HCT116 (cell line): ENCODE results near the gene PSME2. TPM values are rescaled to one million over a fixed set of nuclear protein-coding genes. Genes with fewer than 3 reads are reported as not detected.

ENCODE experiments used
- ATAC-seq: fragments of 200-7000 bp; cut with Tn5 transposase; 2 replicates; pipeline ENCODE4 v1.9.1; 2020; ENCODE audit warnings: mild to moderate bottlenecking, moderate library complexity
- BruUV-seq: library from RNA; stranded (reverse); fragments of 400-500 nt; replicated peaks from 2 replicates; lab custom pipeline; 2021; lab: Mats Ljungman, UMichigan
- CTCF ChIA-PET: fragments of 300-600 bp; sonication (Branson Sonifier 250); formaldehyde crosslinking; loops from one replicate; lab custom pipeline; 2021; ENCODE audit warnings: antibody characterized with exemption; lab: Charles Lee
- POLR2A ChIA-PET: fragments of 300-600, 350-600 bp; sonication (Branson Sonifier 250); formaldehyde crosslinking; loops from one replicate; lab custom pipeline; 2021; ENCODE audit warnings: antibody characterized with exemption; lab: Charles Lee
- RAD21 ChIA-PET, 2 experiments: fragments of 300-600 bp; sonication (Branson Sonifier 250); formaldehyde crosslinking; loops; one replicate each; lab custom pipeline; 2023; ENCODE audit warnings: low total read pairs in 2 of 2; ENCODE audit not compliant: uncharacterized antibody in 2 of 2, unreplicated experiment in 2 of 2, low non-redundant PET in 1 of 2; lab: Charles Lee
- DNase-seq: peaks from one replicate; pipeline ENCODE4 v3.0.0-alpha.2; 2010; ENCODE audit warnings: low read depth, low spot score
- H2AFZ ChIP-seq: fragments of 200-600 bp; shearing (Covaris generic), sonication (generic); 2 replicates; pipeline ENCODE4 v1.6.1; 2017; ENCODE audit warnings: low read depth, mixed run types, mixed read lengths, antibody characterized with exemption, low read length; ENCODE audit not compliant: poor library complexity, severe bottlenecking
- H3K27ac ChIP-seq: 2 replicates; pipeline ENCODE4 v1.5.1; 2012; ENCODE audit warnings: low read depth, low read length
- H3K27me3 ChIP-seq: fragments of 200-600 bp; sonication (generic); 2 replicates; pipeline ENCODE4 v1.6.1; 2016; ENCODE audit warnings: mixed run types, low read length, mixed read lengths; ENCODE audit not compliant: insufficient read depth
- H3K36me3 ChIP-seq, 2 experiments: fragments of 200-500 bp in 1 of 2; fragments of 200-600 bp in 1 of 2; sonication (Bioruptor generic) in 1 of 2; sonication (generic) in 1 of 2; 2 replicates each; pipeline versions ENCODE4 v1.5.1 to v1.6.1; 2014 to 2016; ENCODE audit warnings: low read length in 2 of 2, inconsistent platforms in 1 of 2, mixed read lengths in 1 of 2, mixed run types in 1 of 2; ENCODE audit not compliant: insufficient read depth in 2 of 2, control insufficient read depth in 1 of 2
- H3K4me1 ChIP-seq, 2 experiments: fragments of 200-600 bp in 1 of 2; sonication (generic) in 1 of 2; 2 replicates each; pipeline versions ENCODE4 v1.5.1 to v1.6.1; 2012 to 2017; ENCODE audit warnings: low read length in 2 of 2, inconsistent platforms in 1 of 2, mild to moderate bottlenecking in 1 of 2, mixed read lengths in 1 of 2, mixed run types in 1 of 2, moderate library complexity in 1 of 2; ENCODE audit not compliant: insufficient read depth in 2 of 2, control insufficient read depth in 1 of 2
- H3K4me2 ChIP-seq: fragments of 200-600 bp; sonication (generic); 2 replicates; pipeline ENCODE4 v1.6.1; 2017; ENCODE audit warnings: mixed run types, low read length, mixed read lengths
- H3K4me3 ChIP-seq, 2 experiments: fragments of 200-600 bp in 1 of 2; sonication (generic) in 1 of 2; replicated peaks in 1 of 2; 2 replicates each; pipeline ENCODE4 v1.5.1; 2011 to 2016; ENCODE audit warnings: low read length in 2 of 2, control low read depth in 1 of 2, low read depth in 1 of 2, mild to moderate bottlenecking in 1 of 2, mixed read lengths in 1 of 2, mixed run types in 1 of 2
- H3K79me2 ChIP-seq: fragments of 200-600 bp; sonication (generic); 2 replicates; pipeline ENCODE4 v1.6.1; 2017; ENCODE audit warnings: mild to moderate bottlenecking, mixed run types, low read length, moderate library complexity, mixed read lengths; ENCODE audit not compliant: insufficient read depth
- H3K9ac ChIP-seq: fragments of 200-600 bp; sonication (generic); 2 replicates; pipeline ENCODE4 v1.6.1; 2016; ENCODE audit warnings: low read length, mixed read lengths
- H3K9me2 ChIP-seq: fragments of 200-600 bp; sonication (generic), shearing (Covaris generic); 2 replicates; pipeline ENCODE4 v1.6.1; 2017; ENCODE audit warnings: mixed run types, mild to moderate bottlenecking, moderate library complexity; ENCODE audit not compliant: insufficient read depth
- H3K9me3 ChIP-seq, 2 experiments: fragments of 200-500 bp in 1 of 2; fragments of 200-600 bp in 1 of 2; sonication (Bioruptor generic) in 1 of 2; sonication (generic) in 1 of 2; 2 replicates each; pipeline ENCODE4 v1.6.1; 2014 to 2017; ENCODE audit warnings: low read length in 2 of 2, mixed read lengths in 2 of 2, inconsistent platforms in 1 of 2, low read depth in 1 of 2, mild to moderate bottlenecking in 1 of 2, mixed run types in 1 of 2, moderate library complexity in 1 of 2; ENCODE audit not compliant: control insufficient read depth in 1 of 2, insufficient read depth in 1 of 2
- H4K20me1 ChIP-seq: fragments of 200-600 bp; sonication (generic), shearing (Covaris generic); 2 replicates; pipeline ENCODE4 v1.6.1; 2017; ENCODE audit warnings: mixed run types, mild to moderate bottlenecking, moderate library complexity; ENCODE audit not compliant: insufficient read depth
- ATF3 ChIP-seq: IDR thresholded peaks from 2 replicates; pipeline ENCODE4 v1.6.1; 2012
- CEBPB ChIP-seq: IDR thresholded peaks from 2 replicates; pipeline ENCODE4 v1.6.1; 2012; ENCODE audit warnings: low read depth
- CTCF ChIP-seq, 3 experiments: fragments of 200-600 bp in 1 of 3; sonication (generic) in 1 of 3; IDR thresholded peaks in 2 of 3; conservative IDR thresholded peaks in 1 of 3; 2 replicates each; pipeline ENCODE4 v1.5.1; 2012 to 2017; ENCODE audit warnings: low read depth in 2 of 3, low read length in 2 of 3, antibody characterized with exemption in 1 of 3, borderline replicate concordance in 1 of 3, control low read depth in 1 of 3, mild to moderate bottlenecking in 1 of 3, mixed read lengths in 1 of 3, mixed run types in 1 of 3, moderate library complexity in 1 of 3; ENCODE audit not compliant: insufficient read depth in 1 of 3
- EGR1 ChIP-seq: IDR thresholded peaks from 2 replicates; pipeline ENCODE4 v1.6.1; 2012; ENCODE audit warnings: low read depth
- EZH2 ChIP-seq: fragments of 200-600 bp; sonication (generic); IDR thresholded peaks from 2 replicates; pipeline ENCODE4 v1.6.1; 2017; ENCODE audit warnings: antibody characterized with exemption, mixed run types
- FOSL1 ChIP-seq: IDR thresholded peaks from 2 replicates; pipeline ENCODE4 v1.6.1; 2012; ENCODE audit warnings: low read depth
- MAX ChIP-seq: IDR thresholded peaks from 2 replicates; pipeline ENCODE4 v1.6.1; 2012
- POLR2AphosphoS5 ChIP-seq: IDR thresholded peaks from 2 replicates; pipeline ENCODE4 v1.6.1; 2011; ENCODE audit warnings: mild to moderate bottlenecking, low read depth, low read length, moderate library complexity
- SIN3A ChIP-seq: IDR thresholded peaks from 2 replicates; pipeline ENCODE4 v1.6.1; 2012; ENCODE audit warnings: low read depth
- SP1 ChIP-seq: IDR thresholded peaks from 2 replicates; pipeline ENCODE4 v1.6.1; 2012; ENCODE audit warnings: low read depth
- SRF ChIP-seq: IDR thresholded peaks from 2 replicates; pipeline ENCODE4 v1.6.1; 2012; ENCODE audit warnings: low read depth
- YY1 ChIP-seq: IDR thresholded peaks from 2 replicates; pipeline ENCODE4 v1.6.1; 2011; ENCODE audit warnings: low read length, low read depth, moderate library complexity, mild to moderate bottlenecking; ENCODE audit not compliant: insufficient replicate concordance; ENCODE audit errors: extremely low read depth
- ZBTB33 ChIP-seq: IDR thresholded peaks from 2 replicates; pipeline ENCODE4 v1.6.1; 2011; ENCODE audit warnings: mild to moderate bottlenecking, low read length, moderate library complexity; ENCODE audit not compliant: insufficient replicate concordance; ENCODE audit errors: extremely low read depth
- ZFX ChIP-seq: fragments of 450-650 bp; IDR thresholded peaks from 2 replicates; pipeline ENCODE4 v1.6.1; 2017
- ZNF274 ChIP-seq: fragments of 200-500 bp; sonication (Bioruptor generic); IDR thresholded peaks from 2 replicates; pipeline ENCODE4 v1.6.1; 2014; ENCODE audit warnings: mild to moderate bottlenecking, low read depth, low read length, inconsistent platforms
- intact Hi-C: fragments of 100-400 bp; cut with micrococcal nuclease; formaldehyde crosslinking; loops from 2 replicates; pipeline ENCODE4 v1.10.0; 2022
- total RNA-seq: library from RNA; stranded (reverse); gene quantifications from one replicate; pipeline ENCODE4 v1.2.1, GENCODE V29; 2021; ENCODE audit not compliant: unreplicated experiment

PSME2 gene
- total RNA-seq, 1 experiment from 2014 or later = 160 TPM

- TF ChIP-seq ZBTB33 (no peak), CTCF (IDR thresholded peaks at IDR 0.05 in 2 of 3, conservative IDR thresholded peaks at IDR 0.05 in 1 of 3; ENCODE audit: borderline replicate concordance in 1 of 3, insufficient read depth in 1 of 3, low read depth in 2 of 3, low read length in 2 of 3) (no peak), FOSL1 (peak; percentile 15; the same call in 1 of the 2 replicates), SIN3A (peak; percentile 76), YY1 (no peak), POLR2AphosphoS5 (peak; percentile 78)
These were observed 49.0 kb upstream of the PSME2 start, which contains the start of gene TM9SF1 (continued) for GRCh38 chr14:24195186-24196070.

GRCh38 chr14:24194873-24195185 lies 48.4 kb upstream of the PSME2 start:
- ChIA-PET POLR2A (interaction anchor here (1.3 to 1.9 kb wide), 2 partner anchors 12 to 19 kb away, joined by 4 to 8 read pairs; partner anchors contain the start of gene CHMP4A), RAD21 (no interaction called here), CTCF (no interaction called here)
- TF ChIP-seq CEBPB (no peak), ZNF274 (no peak), MAX (no peak), ATF3 (no peak), EZH2 (no peak), EGR1 (no peak), ZFX (no peak), SP1 (no peak), SRF (no peak), ZBTB33 (no peak)
- Histone ChIP-seq H3K79me2 (peaks cover 33% of the 10 kb centered on the region), H3K9me2 (no peaks in the 10 kb centered on the region), H3K36me3 (peaks cover 12% of the 10 kb centered on the region in 2 experiments; a peak in 3 of 4 replicates), H3K27me3 (no peaks in the 10 kb centered on the region), H3K4me3 (peak overlapping the region; percentile 85 to 88), H3K27ac (peak overlapping the region; percentile 96), H3K4me2 (peak overlapping the region; percentile 84), H3K9ac (peak overlapping the region; percentile 91), H3K4me1 (peaks cover 14 to 26% of the 10 kb centered on the region in 2 experiments), H3K9me3 (no peaks in the 10 kb centered on the region), H2AFZ (no peak overlapping the region), H4K20me1 (no peaks in the 10 kb centered on the region)
- intact Hi-C loops = no loop called here
- no peak for DNase-seq
- ATAC-seq = no peak
- BruUV-seq = no TSS peak
